Mucosa of descending colon (tissue), 3 donors: Measurements from ENCODE around the gene ITPK1. TPM values are rescaled to one million over a fixed set of nuclear protein-coding genes. Genes with fewer than 3 reads are reported as not detected.
A peak's percentile ranks its signal among the peaks of the same experiment; 100 is the strongest.

Experiments used
- ATAC-seq: fragments of 200-7000 bp; cut with Tn5 transposase; one replicate; pipeline ENCODE4 v1.9.1; 2020; ENCODE audit warnings: mild to moderate bottlenecking, moderate library complexity
- DNase-seq, 3 donors: peaks; one replicate each; pipeline ENCODE4 v3.0.0-alpha.2; 2020
- H3K36me3 ChIP-seq: fragments of 200-600 bp; one replicate; pipeline ENCODE4 v1.8.0; 2021; ENCODE audit warnings: low read depth, mild to moderate bottlenecking
- H3K4me1 ChIP-seq: fragments of 200-600 bp; one replicate; pipeline ENCODE4 v1.8.0; 2021; ENCODE audit warnings: low read depth, mild to moderate bottlenecking
- H3K4me3 ChIP-seq: fragments of 200-600 bp; one replicate; pipeline ENCODE4 v1.8.0; 2021; ENCODE audit warnings: mild to moderate bottlenecking
- H3K9me3 ChIP-seq: fragments of 200-600 bp; one replicate; pipeline ENCODE4 v1.8.0; 2021; ENCODE audit warnings: mild to moderate bottlenecking
- CTCF ChIP-seq: fragments of 200-600 bp; IDR thresholded peaks from one replicate; pipeline ENCODE4 v1.8.0; 2022; ENCODE audit warnings: antibody characterized with exemption, mild to moderate bottlenecking
- intact Hi-C, 2 donors: fragments of 100-400 bp; cut with DNase I in 1 of 2; cut with micrococcal nuclease in 1 of 2; formaldehyde crosslinking; loops; one replicate each; pipeline versions ENCODE4 v1.11.0 to v1.11.1; 2022; cut with DNase I, micrococcal nuclease
- total RNA-seq, 3 donors: library from RNA; stranded (reverse); fragmentation: NEBNext Ultra II Directional in 2 of 3; extraction: Animal tissue kit (Norgen Biotek cat#: 25700) in 2 of 3; gene quantifications; one replicate each; pipeline versions ENCODE4 v1.2.1 to v1.2.4, GENCODE V29; 2021 to 2023
- donor health status: DM: no; HTN: no; CAD: no; lungs with moderate emphysema.
- donor health status: DM: no; HTN: no; CAD: no.
- donor health status: DM: no; HTN: yes; CAD: no.

The ITPK1 gene
- total RNA-seq, 3 donors from 2014 or later = 134 to 165 (median 152) TPM

- Histone ChIP-seq H3K36me3 (no peaks in the 10 kb centered on the region), H3K4me1 (no peaks in the 10 kb centered on the region), H3K9me3 (no peaks in the 10 kb centered on the region), H3K4me3 (no peak overlapping the region)
- intact Hi-C loops = no loop called here
- ATAC-seq = peak; percentile 15
- no peak for DNase-seq
- no peak for TF ChIP-seq CTCF
These were observed 198.4 kb downstream of the ITPK1 start for GRCh38 chr14:92917041-92917940.

GRCh38 chr14:92916201-92916600 lies 199.5 kb downstream of the ITPK1 start:
- ATAC-seq (no peak), DNase-seq (no peak)
- H3K9me3 ChIP-seq = no peaks in the 10 kb centered on the region
- intact Hi-C loops = no loop called here
- H3K36me3 ChIP-seq = no peaks in the 10 kb centered on the region
- no peaks in the 10 kb centered on the region for H3K4me1 ChIP-seq
- no peak overlapping the region for H3K4me3 ChIP-seq
- TF ChIP-seq CTCF = no peak

- peak in 1 of 3 donors; percentile 61 for DNase-seq
- ATAC-seq = no peak
- no peak overlapping the region for H3K4me3 ChIP-seq
These were observed 201.6 kb downstream of the ITPK1 start for GRCh38 chr14:92914087-92914656.

GRCh38 chr14:92907316-92907911 lies 208.3 kb downstream of the ITPK1 start:
- no peak for TF ChIP-seq CTCF
- intact Hi-C loops = no loop called here
- H3K4me1 ChIP-seq = no peaks in the 10 kb centered on the region
- DNase-seq = no peak
- ATAC-seq = no peak
- no peaks in the 10 kb centered on the region for H3K9me3 ChIP-seq
- H3K4me3 ChIP-seq = no peak overlapping the region
- no peaks in the 10 kb centered on the region for H3K36me3 ChIP-seq

More at GRCh38 chr14:92914087-92914656, 201.6 kb downstream of the ITPK1 start:
- H3K4me1 ChIP-seq = no peaks in the 10 kb centered on the region
- TF ChIP-seq CTCF = no peak
- no peaks in the 10 kb centered on the region for H3K9me3 ChIP-seq
- H3K36me3 ChIP-seq = no peaks in the 10 kb centered on the region
- intact Hi-C loops = no loop called here

GRCh38 chr14:92906823-92907222 lies 208.9 kb downstream of the ITPK1 start:
- Histone ChIP-seq H3K9me3 (no peaks in the 10 kb centered on the region), H3K4me3 (no peak overlapping the region), H3K4me1 (no peaks in the 10 kb centered on the region), H3K36me3 (no peaks in the 10 kb centered on the region)
- no peak for TF ChIP-seq CTCF
- no peak for DNase-seq
- no peak for ATAC-seq
- intact Hi-C loops = no loop called here
